AG04449 (cell line): ENCODE data around the gene PNPT1.

Experiments
- CTCF ChIA-PET: fragments of 350-600 bp; formaldehyde crosslinking; extraction: SDS; loops from one replicate; lab custom pipeline; 2021; ENCODE audit warnings: antibody characterized with exemption; lab: Yijun Ruan, JAX
- POLR2A ChIA-PET: fragments of 400-600, 350-600 bp; formaldehyde crosslinking; extraction: SDS; loops from one replicate; lab custom pipeline; 2020; ENCODE audit warnings: antibody characterized with exemption, inconsistent platforms; lab: Yijun Ruan, JAX
- DNase-seq: peaks from one replicate; pipeline ENCODE4 v3.0.0-alpha.2; 2010; ENCODE audit warnings: low read depth, low spot score
- H3K4me3 ChIP-seq: 2 replicates; pipeline ENCODE4 v1.5.1; 2011; ENCODE audit warnings: low read depth, mild to moderate bottlenecking, control low read depth, low read length
- TF ChIP-seq, protein P1 (sequence below): IDR thresholded peaks from one replicate; pipeline ENCODE4 v1.5.1; 2011; ENCODE audit warnings: mild to moderate bottlenecking, moderate library complexity, low read length, control low read depth, inconsistent platforms; ENCODE audit not compliant: insufficient read depth; ENCODE audit errors: missing control alignments

Gene PNPT1

GRCh38 chr2:55627915-55628314, 65.7 kb downstream of the PNPT1 start:
- TF ChIP-seq, protein P1, sequence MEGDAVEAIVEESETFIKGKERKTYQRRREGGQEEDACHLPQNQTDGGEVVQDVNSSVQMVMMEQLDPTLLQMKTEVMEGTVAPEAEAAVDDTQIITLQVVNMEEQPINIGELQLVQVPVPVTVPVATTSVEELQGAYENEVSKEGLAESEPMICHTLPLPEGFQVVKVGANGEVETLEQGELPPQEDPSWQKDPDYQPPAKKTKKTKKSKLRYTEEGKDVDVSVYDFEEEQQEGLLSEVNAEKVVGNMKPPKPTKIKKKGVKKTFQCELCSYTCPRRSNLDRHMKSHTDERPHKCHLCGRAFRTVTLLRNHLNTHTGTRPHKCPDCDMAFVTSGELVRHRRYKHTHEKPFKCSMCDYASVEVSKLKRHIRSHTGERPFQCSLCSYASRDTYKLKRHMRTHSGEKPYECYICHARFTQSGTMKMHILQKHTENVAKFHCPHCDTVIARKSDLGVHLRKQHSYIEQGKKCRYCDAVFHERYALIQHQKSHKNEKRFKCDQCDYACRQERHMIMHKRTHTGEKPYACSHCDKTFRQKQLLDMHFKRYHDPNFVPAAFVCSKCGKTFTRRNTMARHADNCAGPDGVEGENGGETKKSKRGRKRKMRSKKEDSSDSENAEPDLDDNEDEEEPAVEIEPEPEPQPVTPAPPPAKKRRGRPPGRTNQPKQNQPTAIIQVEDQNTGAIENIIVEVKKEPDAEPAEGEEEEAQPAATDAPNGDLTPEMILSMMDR, result no peak
- DNase-seq, result no peak
- CTCF ChIA-PET, result no interaction called here
- POLR2A ChIA-PET, result no interaction called here
- H3K4me3 ChIP-seq, result no peak overlapping the region

DNA sequence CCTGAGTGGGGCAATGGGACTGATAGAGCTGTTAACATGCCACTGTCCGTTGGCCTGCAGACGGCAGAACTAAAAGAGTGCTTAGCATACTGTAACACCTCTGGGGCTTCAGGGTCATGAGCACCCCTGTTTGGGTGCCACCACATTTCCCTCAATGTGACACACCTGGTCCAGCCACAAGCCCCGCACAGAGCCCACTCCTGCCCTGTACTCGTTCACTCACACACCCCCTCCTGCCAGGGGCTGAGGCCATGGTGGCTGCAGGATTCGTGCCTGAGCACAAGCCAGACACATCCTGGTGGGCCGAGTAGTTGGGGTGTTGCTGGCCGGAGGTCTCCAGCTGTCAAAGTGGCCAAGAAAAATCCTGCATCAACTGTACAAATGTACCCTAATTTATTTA, 71.8 kb downstream of the PNPT1 start:
- CTCF ChIA-PET, result no interaction called here
- TF ChIP-seq, protein P1, result no peak
- POLR2A ChIA-PET, result no interaction called here
- no peak overlapping the region for H3K4me3 ChIP-seq
- no peak for DNase-seq

GRCh38 chr2:55620123-55620779, 73.4 kb downstream of the PNPT1 start:
- no peak for DNase-seq
- no peak overlapping the region for H3K4me3 ChIP-seq
- TF ChIP-seq, protein P1, result peak; percentile 27
- ChIA-PET POLR2A (no interaction called here), CTCF (interaction anchor here (1.5 kb wide), 1 partner anchor 34 kb away, joined by 5 read pairs; no protein-coding TSS in a partner anchor)

GRCh38 chr2:55618275-55619055, 75.2 kb downstream of the PNPT1 start:
- TF ChIP-seq, protein P1, result no peak
- CTCF ChIA-PET, result interaction anchor here (0.7 to 1.3 kb wide), 4 partner anchors 8 to 31 kb away, joined by 3 read pairs; no protein-coding TSS in a partner anchor
- peak overlapping the region; percentile 72 for H3K4me3 ChIP-seq
- POLR2A ChIA-PET, result interaction anchor here (0.6 kb wide), 1 partner anchor 22 kb away, joined by 5 read pairs; no protein-coding TSS in a partner anchor
- DNase-seq, result no peak

GRCh38 chr2:55618025-55618274, 75.7 kb downstream of the PNPT1 start:
- peak overlapping the region; percentile 72 for H3K4me3 ChIP-seq
- ChIA-PET CTCF (interaction anchor here (0.7 to 1.3 kb wide), 4 partner anchors 8 to 32 kb away, joined by 3 read pairs; no protein-coding TSS in a partner anchor), POLR2A (no interaction called here)
- TF ChIP-seq, protein P1, result no peak
- DNase-seq, result no peak
